ENCODE data around the gene HECTD3. TPM values are rescaled to one million over a fixed set of nuclear protein-coding genes. Genes with fewer than 3 reads are reported as not detected.

Gene HECTD3
- total and polyA plus RNA-seq, 9 of the 15 experiments (the other 6 are each of a cell fraction or from before 2014, with no cell fraction given) = 6.3 to 50.8 (median 18.9) TPM

- TF ChIP-seq RNF219 (CRISPR knock-in tag; IDR thresholded peaks at IDR 0.05) (no peak), CAMTA2 (CRISPR knock-in tag; conservative IDR thresholded peaks at IDR 0.05) (0 out of 2 replicates have a peak, but pooled peaks have one; percentile 20), IFI16 (CRISPR knock-in tag; IDR thresholded peaks at IDR 0.05) (no peak), NFXL1 (CRISPR knock-in tag; IDR thresholded peaks at IDR 0.05) (no peak), RBM14 (IDR thresholded peaks at IDR 0.05; ENCODE audit: borderline replicate concordance, insufficient read depth, low read depth, low read length) (no peak), GATA2 (CRISPR knock-in tag; IDR thresholded peaks at IDR 0.05) (no peak; the same call in none of the 2 replicates), ZNF699 (CRISPR knock-in tag; IDR thresholded peaks at IDR 0.05; ENCODE audit: insufficient replicate concordance) (no peak), ZNF778 (CRISPR knock-in tag; IDR thresholded peaks at IDR 0.05) (no peak), NELFE (IDR thresholded peaks at IDR 0.05; ENCODE audit: insufficient read depth, insufficient read length) (no peak), SMARCC2 (IDR thresholded peaks at IDR 0.05; ENCODE audit: low read depth) (no peak), RREB1 (CRISPR knock-in tag; IDR thresholded peaks at IDR 0.05) (no peak), ZNF785 (CRISPR knock-in tag; IDR thresholded peaks at IDR 0.05) (no peak), ZNF695 (CRISPR knock-in tag; IDR thresholded peaks at IDR 0.05) (no peak), SIN3A (IDR thresholded peaks at IDR 0.05; ENCODE audit: borderline replicate concordance in 2 of 2, control insufficient read depth in 1 of 2, low read depth in 2 of 2, low read length in 2 of 2) (peak; percentile 99), GTF2E2 (tag; IDR thresholded peaks at IDR 0.05) (no peak), JUNB (CRISPR knock-in tag; conservative IDR thresholded peaks at IDR 0.05) (no peak)
- TF ChIP-seq, protein P1, sequence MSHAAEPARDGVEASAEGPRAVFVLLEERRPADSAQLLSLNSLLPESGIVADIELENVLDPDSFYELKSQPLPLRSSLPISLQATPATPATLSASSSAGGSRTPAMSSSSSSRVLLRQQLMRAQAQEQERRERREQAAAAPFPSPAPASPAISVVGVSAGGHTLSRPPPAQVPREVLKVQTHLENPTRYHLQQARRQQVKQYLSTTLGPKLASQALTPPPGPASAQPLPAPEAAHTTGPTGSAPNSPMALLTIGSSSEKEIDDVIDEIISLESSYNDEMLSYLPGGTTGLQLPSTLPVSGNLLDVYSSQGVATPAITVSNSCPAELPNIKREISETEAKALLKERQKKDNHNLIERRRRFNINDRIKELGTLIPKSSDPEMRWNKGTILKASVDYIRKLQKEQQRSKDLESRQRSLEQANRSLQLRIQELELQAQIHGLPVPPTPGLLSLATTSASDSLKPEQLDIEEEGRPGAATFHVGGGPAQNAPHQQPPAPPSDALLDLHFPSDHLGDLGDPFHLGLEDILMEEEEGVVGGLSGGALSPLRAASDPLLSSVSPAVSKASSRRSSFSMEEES (CRISPR knock-in tag; IDR thresholded peaks at IDR 0.05) = no peak
These were observed at the start of gene HECTD3 (continued) for GRCh38 chr1:45010855-45011811.
